GM18867 (cell line): ENCODE data around the gene SRCIN1.
"Not testable (repeated sequence)": the region's sequence is repeated elsewhere in the genome, so short reads cannot be mapped to it uniquely, and the experiment has no call there.

ENCODE experiments used
- ATAC-seq: cut with Tn5 transposase; IDR thresholded peaks from one replicate; pipeline ENCODE4 v1.9.1; 2021; ENCODE audit warnings: mild to moderate bottlenecking, moderate library complexity; ENCODE audit not compliant: unreplicated experiment

SRCIN1 gene

GRCh38 chr17:38485681-38486298 is 120.0 kb downstream of the SRCIN1 start:
- peak; percentile 80 for ATAC-seq

GRCh38 chr17:38485146-38485468 is 120.6 kb downstream of the SRCIN1 start:
- no peak for ATAC-seq

- ATAC-seq, result not testable (repeated sequence)
These were observed 121.3 kb downstream of the SRCIN1 start for GRCh38 chr17:38484242-38485145.

GRCh38 chr17:38482700-38483043 is 123.1 kb downstream of the SRCIN1 start:
- ATAC-seq, result not testable (repeated sequence)

GRCh38 chr17:38482039-38482699 is 123.6 kb downstream of the SRCIN1 start:
- not testable (repeated sequence) for ATAC-seq
